HepG2 (cell line): ENCODE data around the gene CTNND2. TPM values are rescaled to one million over a fixed set of nuclear protein-coding genes. Genes with fewer than 3 reads are reported as not detected.

Experiments used
- ATAC-seq: fragments of 200-7000 bp; cut with Tn5 transposase; 3 replicates; pipeline ENCODE4 v1.9.1; 2020; ENCODE audit warnings: mild to moderate bottlenecking, moderate library complexity
- BruUV-seq: library from RNA; stranded (reverse); fragments of 400-500 nt; replicated peaks from 2 replicates; lab custom pipeline; 2021; lab: Mats Ljungman, UMichigan
- CTCF ChIA-PET: fragments of 300-600 bp; formaldehyde crosslinking; extraction: SDS; loops from one replicate; lab custom pipeline; 2021; ENCODE audit warnings: low total read pairs, inconsistent platforms, low intra/inter-chr PET ratio; lab: Yijun Ruan, JAX
- POLR2A ChIA-PET: fragments of 350-600 bp; sonication (Branson Sonifier 250); formaldehyde crosslinking; loops from one replicate; lab custom pipeline; 2020; ENCODE audit warnings: antibody characterized with exemption, inconsistent platforms; lab: Yijun Ruan, JAX
- DNase-seq: peaks from one replicate; pipeline ENCODE4 v3.0.0-alpha.2; 2015; ENCODE audit warnings: low spot score
- FAIRE-seq: peaks from 3 replicates; lab custom pipeline; 2011; peaks lifted over from hg19 to GRCh38; lab: Jason Lieb, UNC
- H2AFZ ChIP-seq: one replicate; pipeline ENCODE4 v1.6.1; 2011; ENCODE audit warnings: low read length, inconsistent platforms
- H3K27ac ChIP-seq: fragments of 300-600 bp; 3 replicates; pipeline ENCODE4 v1.8.0; 2011; ENCODE audit warnings: mixed run types, mild to moderate bottlenecking, mixed read lengths, low read length, inconsistent platforms; ENCODE audit not compliant: insufficient read depth; ENCODE audit errors: extremely low read length
- H3K27me3 ChIP-seq, 2 experiments: fragments of 200-600 bp in 1 of 2; 2 replicates in 1 of 2; 3 replicates in 1 of 2; pipeline versions ENCODE4 v1.6.0 to v1.8.0; 2011; ENCODE audit warnings: low read length in 2 of 2, mild to moderate bottlenecking in 2 of 2, moderate library complexity in 2 of 2, inconsistent platforms in 1 of 2; ENCODE audit not compliant: insufficient read depth in 2 of 2, control insufficient read depth in 1 of 2
- H3K36me3 ChIP-seq, 2 experiments: fragments of 200-600 bp in 1 of 2; replicated peaks in 1 of 2; 2 replicates in 1 of 2; 3 replicates in 1 of 2; pipeline versions ENCODE4 v1.5.1 to v1.8.0; 2011; ENCODE audit warnings: low read length in 2 of 2, inconsistent platforms in 1 of 2; ENCODE audit not compliant: insufficient read depth in 2 of 2, control insufficient read depth in 1 of 2
- H3K4me1 ChIP-seq: 2 replicates; pipeline ENCODE4 v1.5.1; 2012; ENCODE audit warnings: low read length, inconsistent platforms; ENCODE audit not compliant: insufficient read depth
- H3K4me2 ChIP-seq: 2 replicates; pipeline ENCODE4 v1.6.0; 2011; ENCODE audit warnings: low read depth, low read length, inconsistent platforms
- H3K4me3 ChIP-seq, 3 experiments: fragments of 200-600 bp in 1 of 3; sonication (generic), shearing (Covaris generic) in 1 of 3; replicated peaks in 1 of 3; 2 replicates each; pipeline ENCODE4 v1.5.1; 2011 to 2016; ENCODE audit warnings: low read length in 3 of 3, inconsistent platforms in 2 of 3, low read depth in 2 of 3, mild to moderate bottlenecking in 2 of 3, control low read depth in 1 of 3, mixed read lengths in 1 of 3; ENCODE audit not compliant: insufficient read depth in 1 of 3
- H3K79me2 ChIP-seq: one replicate; pipeline ENCODE4 v1.6.1; 2011; ENCODE audit warnings: low read length, inconsistent platforms; ENCODE audit not compliant: insufficient read depth
- H3K9ac ChIP-seq: 2 replicates; pipeline ENCODE4 v1.6.0; 2011; ENCODE audit warnings: mild to moderate bottlenecking, low read depth, low read length, inconsistent platforms; ENCODE audit not compliant: insufficient read depth
- H3K9me3 ChIP-seq: 2 replicates; pipeline ENCODE4 v1.5.1; 2012; ENCODE audit warnings: mild to moderate bottlenecking, low read length
- H4K20me1 ChIP-seq: 2 replicates; pipeline ENCODE4 v1.6.0; 2011; ENCODE audit warnings: inconsistent platforms, mild to moderate bottlenecking, low read length, moderate library complexity; ENCODE audit not compliant: insufficient read depth
- KLF15 ChIP-seq: sonication (generic); formaldehyde crosslinking; IDR thresholded peaks from 2 replicates; pipeline ENCODE4 v1.8.1; 2023; ENCODE audit warnings: borderline replicate concordance, mild to moderate bottlenecking, inconsistent platforms, missing genetic modification reagents, mixed read lengths
- NFYC ChIP-seq: IDR thresholded peaks from 2 replicates; pipeline ENCODE4 v1.6.1; 2016; ENCODE audit warnings: missing genetic modification reagents, missing compliant biosample characterization
- RNF219 ChIP-seq: sonication (generic); formaldehyde crosslinking; IDR thresholded peaks from 2 replicates; pipeline ENCODE4 v1.5.0; 2020; ENCODE audit warnings: mild to moderate bottlenecking, missing genetic modification reagents
- SMAD3 ChIP-seq: sonication (generic); formaldehyde crosslinking; IDR thresholded peaks from 2 replicates; pipeline ENCODE4 v1.4.0; 2020; ENCODE audit warnings: missing genetic modification reagents
- TRIM22 ChIP-seq: fragments of 450-650 bp; IDR thresholded peaks from 2 replicates; pipeline ENCODE4 v1.6.1; 2017
- ZFAT ChIP-seq: sonication (generic); formaldehyde crosslinking; conservative IDR thresholded peaks from 2 replicates; pipeline ENCODE4 v1.8.1; 2023; ENCODE audit warnings: missing genetic modification reagents, inconsistent platforms
- ZNF121 ChIP-seq: sonication (generic); formaldehyde crosslinking; IDR thresholded peaks from 2 replicates; pipeline ENCODE4 v1.5.0; 2020; ENCODE audit warnings: mild to moderate bottlenecking, missing genetic modification reagents
- ZNF136 ChIP-seq: sonication (generic); formaldehyde crosslinking; IDR thresholded peaks from 2 replicates; pipeline ENCODE4 v1.8.1; 2022; ENCODE audit warnings: low read depth, mild to moderate bottlenecking, moderate library complexity, missing genetic modification reagents
- ZNF720 ChIP-seq: sonication (generic); formaldehyde crosslinking; IDR thresholded peaks from 2 replicates; pipeline ENCODE4 v1.4.0; 2020; ENCODE audit warnings: missing genetic modification reagents
- in situ Hi-C: cut with HindIII; loops from 2 replicates; pipeline ENCODE4 v1.10.0; 2017; ENCODE audit warnings: low pct_unique_long_range_greater_than_20kb; ENCODE audit not compliant: extremely low pct_ligation_motif_present
- intact Hi-C: fragments of 100-400 bp; cut with micrococcal nuclease; formaldehyde crosslinking; loops from one replicate; pipeline ENCODE4 v1.10.0; 2022; ENCODE audit not compliant: unreplicated experiment
- polyA plus RNA-seq, 8 experiments: library from polyadenylated mRNA; depleted of rRNA in 3 of 8; stranded (reverse) in 7 of 8; unstranded in 1 of 8; fragments of >200 nt; fragmentation: Illumina TruSeq in 4 of 8; extraction: Trizol in 4 of 8; gene quantifications; 2 replicates each; pipeline versions ENCODE4 v1.2.1 to v1.2.3, GENCODE V29; 2011 to 2016; ENCODE audit warnings: low read depth in 4 of 8, missing spikeins in 1 of 8, mixed read lengths in 1 of 8; ENCODE audit not compliant: insufficient read depth in 1 of 8
- total RNA-seq, 5 experiments: library from RNA; depleted of rRNA; stranded (reverse); fragments of >200 nt; fragmentation: Illumina TruSeq; extraction: Trizol; gene quantifications; 2 replicates each; pipeline ENCODE4 v1.2.3, GENCODE V29; 2016; ENCODE audit warnings: low read depth in 1 of 5
- TF ChIP-seq, protein P1 (sequence below): sonication (generic); formaldehyde crosslinking; IDR thresholded peaks from 2 replicates; pipeline ENCODE4 v1.8.0; 2022; ENCODE audit warnings: mild to moderate bottlenecking, missing genetic modification reagents, moderate library complexity
- TF ChIP-seq, protein P2 (sequence below): sonication (generic); formaldehyde crosslinking; IDR thresholded peaks from 2 replicates; pipeline ENCODE4 v1.4.0; 2020; ENCODE audit warnings: missing genetic modification reagents, borderline replicate concordance

The CTNND2 gene
- total and polyA plus RNA-seq, 2 of the 13 experiments (the other 11 are each of a cell fraction or from before 2014, with no cell fraction given) = not detected

DNA sequence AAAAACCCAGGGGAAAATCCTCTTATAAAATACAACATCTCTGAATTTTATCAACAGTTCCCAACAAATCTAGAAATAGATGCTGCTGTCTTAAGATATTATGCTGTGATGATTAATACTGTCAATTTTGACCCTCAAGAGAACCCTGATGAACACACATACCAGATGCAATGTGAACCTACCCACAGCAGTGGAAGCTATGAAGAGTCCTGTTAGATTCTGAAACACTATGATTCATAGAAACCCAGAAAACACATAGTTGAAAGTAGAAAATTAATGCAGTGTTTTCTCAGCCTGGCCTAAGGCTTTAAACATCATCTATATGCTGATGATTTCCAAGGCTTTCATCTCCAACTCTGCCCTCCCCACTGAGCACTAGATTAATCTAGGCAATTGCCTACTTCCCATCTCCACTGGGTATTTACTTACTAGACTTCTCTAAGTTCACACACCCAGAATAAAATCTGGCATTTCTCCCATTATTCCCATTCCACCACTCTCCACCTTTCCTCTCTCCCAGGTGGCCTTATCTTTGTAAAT is 296.2 kb downstream of the CTNND2 start:
- Histone ChIP-seq H3K36me3 (no peaks in the 10 kb centered on the region), H3K79me2 (no peaks in the 10 kb centered on the region), H3K4me2 (no peak overlapping the region), H3K4me1 (no peaks in the 10 kb centered on the region), H2AFZ (no peak overlapping the region), H4K20me1 (no peaks in the 10 kb centered on the region), H3K4me3 (no peak overlapping the region), H3K9ac (no peak overlapping the region), H3K27ac (no peak overlapping the region), H3K9me3 (no peaks in the 10 kb centered on the region), H3K27me3 (no peaks in the 10 kb centered on the region)
- intact Hi-C loops (no loop called here), in situ Hi-C loops (loop anchor here (25.0 kb wide), 1 partner anchor 221 kb away; no protein-coding TSS in a partner anchor)
- FAIRE-seq (no peak), DNase-seq (no peak), ATAC-seq (no peak)
- no TSS peak for BruUV-seq
- ChIA-PET POLR2A (no interaction called here), CTCF (no interaction called here)
- TF ChIP-seq TRIM22 (no peak), ZNF136 (no peak), RNF219 (CRISPR knock-in tag) (no peak), NFYC (CRISPR knock-in tag) (no peak), ZNF121 (CRISPR knock-in tag) (no peak), KLF15 (CRISPR knock-in tag) (no peak), ZFAT (CRISPR knock-in tag) (no peak), ZNF720 (no peak), SMAD3 (CRISPR knock-in tag) (no peak)
- TF ChIP-seq, protein P1, sequence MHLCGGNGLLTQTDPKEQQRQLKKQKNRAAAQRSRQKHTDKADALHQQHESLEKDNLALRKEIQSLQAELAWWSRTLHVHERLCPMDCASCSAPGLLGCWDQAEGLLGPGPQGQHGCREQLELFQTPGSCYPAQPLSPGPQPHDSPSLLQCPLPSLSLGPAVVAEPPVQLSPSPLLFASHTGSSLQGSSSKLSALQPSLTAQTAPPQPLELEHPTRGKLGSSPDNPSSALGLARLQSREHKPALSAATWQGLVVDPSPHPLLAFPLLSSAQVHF (CRISPR knock-in tag) = no peak
- TF ChIP-seq, protein P2, sequence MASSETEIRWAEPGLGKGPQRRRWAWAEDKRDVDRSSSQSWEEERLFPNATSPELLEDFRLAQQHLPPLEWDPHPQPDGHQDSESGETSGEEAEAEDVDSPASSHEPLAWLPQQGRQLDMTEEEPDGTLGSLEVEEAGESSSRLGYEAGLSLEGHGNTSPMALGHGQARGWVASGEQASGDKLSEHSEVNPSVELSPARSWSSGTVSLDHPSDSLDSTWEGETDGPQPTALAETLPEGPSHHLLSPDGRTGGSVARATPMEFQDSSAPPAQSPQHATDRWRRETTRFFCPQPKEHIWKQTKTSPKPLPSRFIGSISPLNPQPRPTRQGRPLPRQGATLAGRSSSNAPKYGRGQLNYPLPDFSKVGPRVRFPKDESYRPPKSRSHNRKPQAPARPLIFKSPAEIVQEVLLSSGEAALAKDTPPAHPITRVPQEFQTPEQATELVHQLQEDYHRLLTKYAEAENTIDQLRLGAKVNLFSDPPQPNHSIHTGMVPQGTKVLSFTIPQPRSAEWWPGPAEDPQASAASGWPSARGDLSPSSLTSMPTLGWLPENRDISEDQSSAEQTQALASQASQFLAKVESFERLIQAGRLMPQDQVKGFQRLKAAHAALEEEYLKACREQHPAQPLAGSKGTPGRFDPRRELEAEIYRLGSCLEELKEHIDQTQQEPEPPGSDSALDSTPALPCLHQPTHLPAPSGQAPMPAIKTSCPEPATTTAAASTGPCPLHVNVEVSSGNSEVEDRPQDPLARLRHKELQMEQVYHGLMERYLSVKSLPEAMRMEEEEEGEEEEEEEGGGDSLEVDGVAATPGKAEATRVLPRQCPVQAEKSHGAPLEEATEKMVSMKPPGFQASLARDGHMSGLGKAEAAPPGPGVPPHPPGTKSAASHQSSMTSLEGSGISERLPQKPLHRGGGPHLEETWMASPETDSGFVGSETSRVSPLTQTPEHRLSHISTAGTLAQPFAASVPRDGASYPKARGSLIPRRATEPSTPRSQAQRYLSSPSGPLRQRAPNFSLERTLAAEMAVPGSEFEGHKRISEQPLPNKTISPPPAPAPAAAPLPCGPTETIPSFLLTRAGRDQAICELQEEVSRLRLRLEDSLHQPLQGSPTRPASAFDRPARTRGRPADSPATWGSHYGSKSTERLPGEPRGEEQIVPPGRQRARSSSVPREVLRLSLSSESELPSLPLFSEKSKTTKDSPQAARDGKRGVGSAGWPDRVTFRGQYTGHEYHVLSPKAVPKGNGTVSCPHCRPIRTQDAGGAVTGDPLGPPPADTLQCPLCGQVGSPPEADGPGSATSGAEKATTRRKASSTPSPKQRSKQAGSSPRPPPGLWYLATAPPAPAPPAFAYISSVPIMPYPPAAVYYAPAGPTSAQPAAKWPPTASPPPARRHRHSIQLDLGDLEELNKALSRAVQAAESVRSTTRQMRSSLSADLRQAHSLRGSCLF (CRISPR knock-in tag) = no peak
